Peyer's patch (tissue), 4 donors: ENCODE measurements around the gene SERPINF2.

ENCODE experiments used
- CTCF ChIP-seq, 6 experiments: fragments of 450-650 bp in 4 of 6; fragments of 200-600 bp in 2 of 6; sonication (generic) in 1 of 6; IDR thresholded peaks; one replicate each; pipeline ENCODE4 v1.5.1; 2017 to 2019; ENCODE audit warnings: antibody characterized with exemption in 6 of 6, mild to moderate bottlenecking in 3 of 6, moderate library complexity in 1 of 6
- POLR2A ChIP-seq, 2 donors: fragments of 450-650 bp; IDR thresholded peaks; one replicate each; pipeline ENCODE4 v1.5.1; 2017; ENCODE audit warnings: antibody characterized with exemption in 2 of 2, mild to moderate bottlenecking in 2 of 2, moderate library complexity in 2 of 2

- TF ChIP-seq CTCF (IDR thresholded peaks at IDR 0.05), result no peak
- peak; percentile 33 to 57 for TF ChIP-seq POLR2A (IDR thresholded peaks at IDR 0.05)
These were observed 28.2 kb upstream of the SERPINF2 start for GRCh38 chr17:1714427-1714979.
